ENCODE measurements around the gene MOBP. TPM values are rescaled to one million over a fixed set of nuclear protein-coding genes. Genes with fewer than 3 reads are reported as not detected.

Gene MOBP
- total and polyA plus RNA-seq, 2 of the 8 experiments (the other 6 are each of a cell fraction or from before 2014, with no cell fraction given), result 0.06 to 0.50 TPM

GRCh38 chr3:39419742-39420315, 47.7 kb upstream of the MOBP start (continued):
- TF ChIP-seq, protein P1, sequence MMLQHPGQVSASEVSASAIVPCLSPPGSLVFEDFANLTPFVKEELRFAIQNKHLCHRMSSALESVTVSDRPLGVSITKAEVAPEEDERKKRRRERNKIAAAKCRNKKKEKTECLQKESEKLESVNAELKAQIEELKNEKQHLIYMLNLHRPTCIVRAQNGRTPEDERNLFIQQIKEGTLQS (IDR thresholded peaks at IDR 0.05; ENCODE audit: insufficient read depth, low read depth, low read length), result no peak
- TF ChIP-seq CTBP2 (IDR thresholded peaks at IDR 0.05; ENCODE audit: borderline replicate concordance, insufficient read depth, insufficient read length, low read length) (no peak), KDM5A (IDR thresholded peaks at IDR 0.05; ENCODE audit: low read length) (no peak), RAD21 (IDR thresholded peaks at IDR 0.05 in 1 of 2, conservative IDR thresholded peaks at IDR 0.05 in 1 of 2; ENCODE audit: low read depth in 2 of 2, low read length in 2 of 2) (no peak)

Data from H1 (cell line).